ENCODE results near the gene PTPRQ. TPM values are rescaled to one million over a fixed set of nuclear protein-coding genes. Genes with fewer than 3 reads are reported as not detected.

Gene PTPRQ
- total and polyA plus RNA-seq, 2 of the 8 experiments (the other 6 are each of a cell fraction or from before 2014, with no cell fraction given), result not detected

- Histone ChIP-seq H3K23ac (ENCODE audit: insufficient read length) (no peak overlapping the region), H3K18ac (ENCODE audit: extremely low read depth, low read length) (no peak overlapping the region), H3K27me3 (replicated peaks in 1 of 4; ENCODE audit: control insufficient read depth in 3 of 4, extremely low read depth in 1 of 4, insufficient read depth in 3 of 4, low read length in 3 of 4) (no peaks in the 10 kb centered on the region), H2BK5ac (ENCODE audit: low read depth, low read length) (no peak overlapping the region), H4K20me1 (replicated peaks in 1 of 2; ENCODE audit: control insufficient read depth in 1 of 2, insufficient read depth in 2 of 2, low read length in 2 of 2) (no peaks in the 10 kb centered on the region), H3K4ac (replicated peaks; ENCODE audit: insufficient read length, low read depth, low read length) (no peak overlapping the region), H3K9me3 (ENCODE audit: insufficient read depth in 2 of 2, low read depth in 1 of 2, low read length in 1 of 2) (no peaks in the 10 kb centered on the region), H3K56ac (replicated peaks; ENCODE audit: insufficient read length, low read depth, low read length) (no peak overlapping the region), H3K9ac (replicated peaks in 1 of 4; ENCODE audit: extremely low read depth in 1 of 4, low read depth in 3 of 4, low read length in 3 of 4) (no peak overlapping the region), H3K14ac (ENCODE audit: insufficient read length) (no peak overlapping the region), H3K4me3 (ENCODE audit: extremely low read depth in 1 of 4, insufficient read depth in 2 of 4, low read depth in 3 of 4, low read length in 4 of 4) (no peak overlapping the region), H2BK15ac (ENCODE audit: low read length) (no peak overlapping the region), H4K91ac (replicated peaks; ENCODE audit: insufficient read length, low read length) (no peak overlapping the region), H3K4me1 (replicated peaks in 1 of 4; ENCODE audit: control insufficient read depth in 3 of 4, insufficient read depth in 4 of 4, low read length in 3 of 4) (no peaks in the 10 kb centered on the region), H2BK20ac (ENCODE audit: low read length) (no peak overlapping the region), H2AK5ac (ENCODE audit: low read depth, low read length) (no peak overlapping the region), H3K27ac (ENCODE audit: low read depth, low read length) (no peak overlapping the region), H2BK120ac (replicated peaks; ENCODE audit: low read depth, low read length) (no peak overlapping the region), H3K23me2 (ENCODE audit: low read depth, low read length) (no peaks in the 10 kb centered on the region), H3K36me3 (ENCODE audit: control insufficient read depth in 2 of 4, insufficient read depth in 4 of 4, low read length in 3 of 4) (no peaks in the 10 kb centered on the region), H3K79me1 (ENCODE audit: low read depth, low read length) (no peaks in the 10 kb centered on the region), H4K8ac (ENCODE audit: extremely low read depth, insufficient read depth, low read length) (no peak overlapping the region), H4K5ac (ENCODE audit: insufficient read length, low read depth, low read length) (no peak overlapping the region), H2AFZ (ENCODE audit: low read length) (no peak overlapping the region), H2BK12ac (ENCODE audit: low read depth, low read length) (no peak overlapping the region), H3K79me2 (ENCODE audit: control insufficient read depth in 1 of 2, insufficient read depth in 2 of 2, low read length in 2 of 2) (no peaks in the 10 kb centered on the region), H3K4me2 (ENCODE audit: insufficient read depth in 1 of 2, low read depth in 2 of 2, low read length in 2 of 2) (no peak overlapping the region)
- no peak for TF ChIP-seq BACH1 (IDR thresholded peaks at IDR 0.05; ENCODE audit: low read length)
- DNase-seq (ENCODE audit: low read depth in 1 of 2, low spot score in 2 of 2) (no peak), FAIRE-seq (no peak)
- CTCF ChIA-PET (ENCODE audit: partially characterized antibody), result no interaction called here
- POLR2A ChIA-PET (ENCODE audit: partially characterized antibody), result no interaction called here
- WGBS, 2 experiments (ENCODE audit: extremely low coverage in 1 of 2, insufficient coverage in 1 of 2, insufficient read length in 1 of 2, insufficient replicate concordance in 2 of 2, low coverage in 1 of 2, low lambda C conversion rate in 2 of 2, missing lambda C conversion rate in 1 of 2), result 86% methylated on average over 1 of the region's 1 CpG; no CpG with 5 or more reads in 1 of the 2 experiments
Observed at GRCh38 chr12:80556566-80556965, 112.5 kb downstream of the PTPRQ start.

Measured in H1 (cell line).